ENCODE measurements around the gene SLC6A7.
A peak's percentile ranks its signal among the peaks of the same experiment; 100 is the strongest.

SLC6A7 gene

DNA sequence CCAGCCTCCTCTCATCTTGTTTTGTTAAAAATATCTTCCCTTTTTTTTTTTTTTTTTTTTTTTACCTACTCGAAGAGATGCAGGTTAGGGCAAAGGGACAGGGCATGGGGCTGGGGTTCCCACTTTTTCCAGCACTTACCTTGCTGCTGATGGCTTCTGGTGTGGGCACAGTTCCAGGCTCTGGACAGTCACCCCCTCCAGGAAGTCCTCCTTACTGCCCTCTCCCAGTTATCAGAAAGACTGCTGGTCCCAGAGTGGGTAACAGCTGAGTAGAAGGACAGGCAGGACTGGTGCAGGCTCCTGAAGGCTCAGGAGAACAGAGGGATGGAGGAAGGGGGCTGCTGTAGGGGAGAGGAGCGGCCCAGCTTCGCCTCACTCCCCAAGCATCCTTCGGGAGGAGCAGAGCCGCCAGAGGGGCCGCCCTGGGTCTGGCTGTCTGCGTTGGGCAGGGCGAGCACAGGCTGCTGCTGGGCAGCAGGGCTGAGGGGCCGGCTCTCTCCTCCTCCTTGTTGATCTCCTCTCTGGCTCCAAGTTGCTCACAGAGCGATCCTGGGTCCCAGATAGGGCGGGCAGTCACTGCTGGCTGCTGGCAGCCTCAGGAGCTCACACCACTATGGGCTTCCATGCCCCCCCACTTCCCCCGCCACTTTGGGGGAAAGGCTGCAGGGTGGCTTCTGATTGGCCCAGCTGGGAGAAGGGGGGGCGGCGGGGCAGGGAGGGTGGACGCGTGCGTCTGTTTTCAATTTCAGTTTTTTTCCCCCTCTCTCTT is 34.4 kb upstream of the SLC6A7 start, which contains the start of gene PDGFRB:
Gene PDGFRB (minus strand): TSS at position 588 of the 769 bp plus-strand sequence. CDS start 18,798 bp downstream, outside the sequence.
- DNase-seq (ENCODE audit: insufficient read length, low spot score) (peak; percentile 39), FAIRE-seq (no peak)

DNA sequence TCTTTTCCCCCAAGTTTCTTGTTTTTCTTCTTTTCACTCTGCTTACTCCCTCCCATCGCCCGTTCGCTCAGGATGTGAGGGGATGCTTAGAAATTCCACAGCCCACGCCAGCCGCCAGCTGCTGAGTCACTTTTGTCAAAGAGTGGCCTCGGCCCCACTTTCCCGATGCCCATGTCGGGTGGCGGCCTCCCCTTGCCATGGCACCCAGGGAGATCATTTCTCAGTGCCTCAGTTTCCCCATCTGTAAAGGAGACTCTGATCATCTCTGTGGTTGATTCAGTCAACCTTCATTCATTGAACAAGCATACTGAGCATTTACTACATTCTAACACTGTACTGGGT is 33.9 kb upstream of the SLC6A7 start:
- DNase-seq (ENCODE audit: insufficient read length, low spot score) (no peak), FAIRE-seq (peak; percentile 55)

DNA sequence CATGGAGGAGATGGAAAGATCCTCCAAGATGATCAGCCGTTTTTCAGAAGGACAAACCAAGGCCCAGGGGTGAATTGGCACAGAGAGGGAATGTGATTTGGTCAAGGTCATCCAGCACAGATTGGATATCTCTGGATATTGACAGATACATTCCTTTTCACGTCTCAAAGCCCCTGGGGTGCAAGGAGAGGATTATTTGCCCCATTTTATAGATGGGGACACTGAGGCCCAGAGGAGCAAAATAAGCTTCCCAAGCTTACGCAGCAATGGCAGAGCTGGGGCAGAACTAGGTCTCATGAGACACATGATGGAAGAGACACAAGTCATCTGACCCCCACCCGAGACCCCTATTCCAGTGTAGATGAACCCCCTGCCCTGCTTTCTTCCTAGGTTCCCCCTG is 33.3 kb upstream of the SLC6A7 start:
- FAIRE-seq (no peak), DNase-seq (ENCODE audit: insufficient read length, low spot score) (no peak)

DNA sequence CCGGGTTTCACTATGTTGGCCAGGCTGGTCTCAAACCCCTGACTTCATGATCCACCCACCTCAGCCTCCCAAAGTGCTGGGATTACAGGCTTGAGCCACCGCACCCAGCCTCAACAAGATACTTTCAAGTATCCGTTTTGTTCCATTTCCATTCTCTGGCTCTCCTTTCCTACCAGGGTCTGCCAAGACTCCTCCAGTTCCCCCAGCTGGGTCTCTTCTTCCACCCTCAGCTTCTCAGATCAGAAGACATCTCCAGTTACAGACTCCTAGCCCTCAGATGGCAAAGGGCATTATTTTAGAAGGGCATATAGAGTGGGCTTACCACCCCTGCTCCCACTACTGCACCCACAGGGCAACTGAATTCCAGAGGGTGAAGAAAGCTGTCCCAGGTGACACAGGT is 32.7 kb upstream of the SLC6A7 start:
- DNase-seq (ENCODE audit: insufficient read length, low spot score) (no peak), FAIRE-seq (no peak)

DNA sequence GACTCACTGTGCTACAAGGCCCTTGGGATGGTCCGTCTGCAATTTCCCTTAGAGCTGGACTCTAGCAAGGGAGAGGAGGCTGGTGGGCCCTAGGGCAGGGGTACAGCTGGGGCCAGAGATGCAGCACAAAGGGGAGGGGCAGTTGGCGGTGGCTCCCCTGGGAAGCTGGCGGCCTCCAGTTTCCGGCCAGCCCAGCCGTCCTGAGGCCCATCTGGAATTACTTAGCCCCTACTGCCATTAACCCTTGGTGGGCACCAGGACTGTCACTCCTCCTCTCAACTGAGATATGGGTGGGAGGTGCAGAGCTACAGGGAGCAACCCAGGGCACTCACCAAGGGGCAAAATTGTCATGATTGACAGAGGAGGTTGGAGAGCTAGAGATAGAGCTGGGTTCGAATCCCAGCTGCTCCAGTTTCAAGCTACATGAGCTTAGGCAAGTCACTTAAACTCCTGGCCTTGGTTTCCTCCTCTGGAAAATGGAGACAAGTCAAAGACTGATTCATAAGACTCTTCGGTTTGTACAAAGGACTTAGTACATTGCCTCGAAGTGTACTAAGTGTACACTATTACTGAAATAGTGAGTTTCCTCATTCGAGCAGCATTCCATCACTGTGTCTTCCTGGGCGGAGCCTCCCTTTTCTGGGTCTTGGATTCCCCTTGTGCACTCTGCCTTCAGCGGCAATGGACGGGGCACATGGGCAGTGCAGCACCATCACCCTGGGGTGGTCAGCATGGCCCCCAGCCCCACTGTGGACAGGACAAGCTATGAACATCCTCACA is 31.5 kb upstream of the SLC6A7 start:
- DNase-seq (ENCODE audit: insufficient read length, low spot score) (no peak), FAIRE-seq (no peak)

DNA sequence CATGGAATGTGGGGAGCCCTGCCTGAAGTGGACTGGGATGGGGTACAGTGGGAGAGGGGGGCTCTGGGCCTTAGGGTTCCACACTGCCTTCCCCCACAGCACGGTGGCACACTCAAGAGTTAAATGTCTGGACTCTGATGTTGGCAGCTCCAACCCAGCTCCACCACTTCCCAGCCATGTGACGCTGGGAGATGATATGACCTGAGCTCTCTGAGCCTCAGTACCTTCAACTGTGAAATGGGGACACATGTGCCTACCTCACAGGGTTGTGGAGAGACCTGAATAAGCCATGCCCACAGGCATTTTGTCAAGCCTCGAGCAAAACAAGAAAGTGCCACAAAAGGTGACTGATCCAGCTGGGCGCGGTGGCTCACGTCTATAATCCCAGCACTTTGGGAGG is 30.8 kb upstream of the SLC6A7 start:
- FAIRE-seq (no peak), DNase-seq (ENCODE audit: insufficient read length, low spot score) (no peak)

DNA sequence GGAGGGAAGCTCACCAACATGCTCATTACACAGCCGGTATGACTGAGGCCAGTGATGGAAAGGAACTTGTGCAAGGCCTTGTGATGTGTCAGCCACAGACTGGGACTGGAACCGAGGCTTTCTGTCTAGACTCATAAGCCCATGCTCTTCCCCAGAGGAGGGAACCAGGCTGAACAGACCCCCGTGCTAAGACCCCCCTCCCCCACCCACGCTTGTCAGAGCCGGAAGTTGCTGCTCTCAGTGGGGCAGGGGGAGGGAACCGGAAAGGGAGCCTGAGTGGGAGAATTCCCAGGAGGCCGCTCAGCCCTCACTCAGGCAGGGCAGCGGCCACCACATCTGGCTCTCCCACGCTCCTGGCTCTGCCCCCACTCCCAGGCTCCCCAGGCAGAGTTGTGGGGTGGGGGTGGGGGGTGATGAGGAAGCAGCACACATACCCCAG is 30.1 kb upstream of the SLC6A7 start:
- no peak for FAIRE-seq
- DNase-seq (ENCODE audit: insufficient read length, low spot score) = no peak

DNA sequence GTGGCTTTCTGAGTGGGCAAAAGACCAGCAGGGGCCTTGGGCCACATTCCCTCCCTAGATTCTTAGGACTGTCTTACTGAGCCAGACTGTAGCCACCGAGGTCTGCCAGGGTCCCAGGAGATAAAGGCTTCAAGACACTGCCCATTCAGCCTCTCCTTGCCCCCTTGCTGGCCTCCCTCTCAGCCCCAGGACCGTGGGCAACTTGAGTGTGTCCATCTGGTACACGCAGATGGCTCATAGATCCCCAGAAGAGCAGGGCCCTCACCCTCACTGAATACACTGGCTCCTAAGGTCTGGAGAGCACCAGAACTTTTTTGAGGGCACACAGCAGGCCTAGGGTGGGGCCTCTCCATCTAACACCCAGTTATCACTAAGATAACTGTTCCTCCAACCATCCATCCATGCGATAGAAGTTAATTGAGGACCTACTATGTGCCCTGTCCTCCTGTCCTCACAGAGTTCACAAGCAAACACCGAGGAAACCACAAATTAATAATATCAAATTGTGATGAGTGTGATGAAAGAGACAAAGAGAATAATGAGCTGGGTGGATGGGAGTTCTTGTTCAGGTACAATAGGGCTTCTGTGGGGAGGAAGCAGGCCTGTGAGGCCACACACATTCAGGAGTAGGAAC is 29.3 kb upstream of the SLC6A7 start:
- no peak for FAIRE-seq
- DNase-seq (ENCODE audit: insufficient read length, low spot score) = no peak

DNA sequence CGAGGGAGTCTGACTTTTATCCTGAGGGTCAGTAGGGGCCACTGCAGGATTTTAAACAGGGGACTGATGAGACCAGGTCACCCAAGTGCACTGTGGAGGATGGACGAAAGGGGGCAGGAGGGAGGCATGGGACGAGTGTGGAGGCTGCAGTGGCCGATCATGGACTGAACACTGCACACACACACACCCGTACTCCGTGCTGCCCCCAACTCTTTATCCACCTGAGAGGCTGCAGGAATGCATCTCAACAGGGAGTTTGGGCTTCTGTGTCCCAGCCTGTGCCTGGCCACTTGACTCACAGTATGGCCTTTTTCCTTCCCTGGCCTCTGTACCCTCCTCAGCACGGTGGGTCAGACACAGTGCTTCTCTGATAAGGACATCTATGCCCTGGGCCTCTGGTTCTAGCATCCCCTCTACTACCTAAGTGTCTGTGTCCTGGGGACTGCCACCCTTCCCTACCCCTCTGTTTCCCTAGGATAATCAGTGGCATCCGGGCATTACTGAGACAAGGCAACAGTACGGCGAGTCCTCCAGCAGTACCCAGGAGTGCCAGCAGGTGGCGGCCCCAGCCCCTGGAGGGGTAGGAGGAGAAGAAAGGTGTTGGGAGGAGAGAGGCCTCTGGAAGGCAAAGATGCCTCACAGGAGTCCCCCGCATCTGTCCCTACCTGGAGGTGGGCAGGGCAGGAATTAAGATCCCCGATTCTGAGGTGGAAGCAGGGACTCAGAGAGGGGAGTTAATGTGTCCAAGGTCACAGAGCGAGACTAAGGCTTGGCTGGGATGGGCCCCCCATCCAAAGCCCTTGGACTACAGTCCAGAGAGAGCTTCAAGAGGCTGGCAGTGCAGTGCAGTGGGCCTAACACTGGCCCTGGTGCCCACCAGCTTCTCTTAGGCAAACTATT is 28.4 kb upstream of the SLC6A7 start:
- DNase-seq (ENCODE audit: insufficient read length, low spot score) (peak; percentile 86), FAIRE-seq (no peak)

DNA sequence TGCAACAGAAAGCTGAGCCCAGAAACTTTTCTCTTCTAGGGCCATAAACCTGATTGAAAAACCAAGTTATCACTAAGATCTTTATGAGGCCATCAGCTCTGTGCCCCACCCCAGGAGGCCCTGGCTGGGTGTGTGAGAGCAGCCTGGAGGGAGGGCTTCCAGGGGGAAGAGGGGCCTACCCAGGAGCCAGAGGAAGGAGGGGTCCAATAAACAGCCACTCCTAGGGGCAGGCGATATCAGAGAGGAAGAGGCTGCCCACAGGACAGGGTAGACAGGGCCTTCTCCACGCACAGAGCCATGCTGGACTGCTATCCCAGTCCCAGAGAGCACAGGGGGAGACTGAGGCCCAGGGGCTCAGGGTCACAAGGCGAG is 27.7 kb upstream of the SLC6A7 start:
- DNase-seq (ENCODE audit: insufficient read length, low spot score) = no peak
- FAIRE-seq = no peak

DNA sequence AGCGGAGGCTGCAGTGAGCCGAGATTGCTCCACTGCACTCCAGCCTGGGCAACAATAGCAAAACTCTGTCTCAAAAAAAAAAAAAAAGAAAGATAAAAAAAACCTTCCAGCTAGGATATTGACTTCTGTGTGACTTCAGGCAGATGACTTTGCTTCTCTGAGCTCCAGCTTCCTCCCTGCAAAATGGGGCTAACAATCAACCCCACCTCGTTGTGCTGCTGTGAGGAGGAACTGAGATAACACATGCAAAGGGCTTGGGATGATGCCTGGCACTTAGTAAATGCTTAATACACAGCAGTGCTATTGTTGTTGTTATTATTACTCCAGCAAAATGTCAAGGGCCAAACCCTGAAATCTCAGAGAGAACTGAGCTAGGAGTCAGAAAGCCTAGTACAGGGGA is 26.8 kb upstream of the SLC6A7 start:
- DNase-seq (ENCODE audit: insufficient read length, low spot score) = no peak
- FAIRE-seq = no peak

DNA sequence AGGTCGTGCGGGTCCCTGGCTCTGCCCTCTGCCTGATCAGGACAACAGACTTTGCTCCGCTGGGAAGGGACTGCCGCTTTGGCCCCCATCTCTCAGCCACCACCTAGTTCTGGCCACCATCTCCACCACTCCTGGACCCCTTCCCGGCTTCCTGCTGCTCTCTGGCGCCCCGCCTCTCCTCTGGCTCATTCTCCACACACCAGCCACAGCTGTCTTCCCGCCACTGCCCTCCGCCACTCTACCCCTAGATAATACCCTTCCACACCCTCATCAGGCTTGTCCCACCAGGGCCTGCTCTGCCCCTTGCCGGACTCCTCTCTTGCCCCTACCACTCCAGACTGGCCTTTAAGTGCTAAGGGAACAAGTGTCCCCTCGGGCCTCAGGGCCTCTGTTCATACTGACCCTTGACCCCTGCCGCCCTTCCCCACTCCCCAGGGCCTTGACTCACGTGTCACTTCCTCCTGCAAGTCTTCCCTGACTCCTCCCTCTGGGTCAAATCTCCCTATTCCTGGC is 26.3 kb upstream of the SLC6A7 start:
- no peak for DNase-seq (ENCODE audit: insufficient read length, low spot score)
- no peak for FAIRE-seq

DNA sequence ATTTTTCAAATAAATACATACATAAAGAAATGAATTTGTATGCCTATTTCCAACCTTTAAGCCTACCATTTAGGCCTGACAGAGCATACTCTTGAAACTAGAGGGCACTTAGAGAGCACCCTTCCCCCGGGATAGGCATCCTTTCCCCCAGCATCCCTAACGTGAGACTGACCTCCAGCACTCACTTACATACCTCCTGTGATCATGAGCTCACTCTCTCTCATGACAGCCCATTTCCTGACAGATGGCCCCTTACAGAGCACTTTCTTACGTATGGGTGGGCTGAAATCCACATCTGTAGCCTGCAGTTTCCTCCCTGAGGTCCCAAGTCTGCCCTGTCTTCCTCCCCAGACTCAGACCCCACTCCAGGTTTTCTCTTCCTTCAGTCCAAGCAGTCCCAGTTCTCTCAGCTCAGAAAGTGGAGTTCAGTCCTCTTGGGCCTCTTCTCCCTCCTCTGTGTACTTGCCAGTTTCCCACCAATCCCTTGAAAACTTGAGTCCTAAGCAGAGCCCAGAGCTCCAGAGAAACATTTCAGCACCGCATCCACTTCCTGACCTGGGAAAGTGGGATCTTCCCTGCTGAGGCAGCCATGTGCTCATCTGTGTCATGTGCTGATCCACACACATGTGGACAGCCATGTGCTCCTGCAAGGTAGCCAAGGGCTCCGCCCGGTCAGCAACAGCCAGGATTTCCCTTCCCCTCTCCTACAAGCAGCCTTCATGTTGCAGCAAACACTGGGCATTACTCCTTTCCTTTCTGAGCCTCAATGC is 25.5 kb upstream of the SLC6A7 start:
- DNase-seq (ENCODE audit: insufficient read length, low spot score) (no peak), FAIRE-seq (no peak)

DNA sequence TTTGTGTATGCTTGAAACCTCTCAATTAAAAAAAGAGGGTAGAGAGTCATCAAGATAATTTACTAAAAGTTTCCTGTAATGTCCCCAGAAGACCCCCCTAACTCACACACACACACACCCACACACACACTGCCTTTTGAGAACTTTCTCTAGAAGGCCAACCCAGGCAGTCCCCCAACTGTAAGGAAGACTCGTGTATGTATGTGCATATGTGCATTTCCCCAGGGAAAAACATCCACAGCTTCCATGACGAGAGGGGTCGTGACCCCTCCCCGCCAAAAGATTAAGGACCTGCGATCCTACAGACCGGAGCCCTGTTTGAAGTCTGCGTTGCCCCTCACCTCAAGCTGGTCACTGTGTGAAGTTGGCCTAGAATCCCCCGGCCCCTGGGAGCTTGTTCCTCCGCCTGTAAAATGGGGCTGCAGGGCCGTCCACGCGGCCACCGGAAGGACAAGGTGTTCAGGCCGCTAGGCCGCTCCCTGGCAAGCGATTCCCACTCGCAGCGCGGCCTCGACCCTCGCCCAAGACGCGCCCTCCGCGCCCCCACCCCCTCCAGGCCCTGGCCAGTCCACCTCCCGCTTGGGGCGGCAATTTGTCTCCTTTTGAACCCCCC is 23.7 kb upstream of the SLC6A7 start:
- FAIRE-seq = no peak
- DNase-seq (ENCODE audit: insufficient read length, low spot score) = no peak

DNA sequence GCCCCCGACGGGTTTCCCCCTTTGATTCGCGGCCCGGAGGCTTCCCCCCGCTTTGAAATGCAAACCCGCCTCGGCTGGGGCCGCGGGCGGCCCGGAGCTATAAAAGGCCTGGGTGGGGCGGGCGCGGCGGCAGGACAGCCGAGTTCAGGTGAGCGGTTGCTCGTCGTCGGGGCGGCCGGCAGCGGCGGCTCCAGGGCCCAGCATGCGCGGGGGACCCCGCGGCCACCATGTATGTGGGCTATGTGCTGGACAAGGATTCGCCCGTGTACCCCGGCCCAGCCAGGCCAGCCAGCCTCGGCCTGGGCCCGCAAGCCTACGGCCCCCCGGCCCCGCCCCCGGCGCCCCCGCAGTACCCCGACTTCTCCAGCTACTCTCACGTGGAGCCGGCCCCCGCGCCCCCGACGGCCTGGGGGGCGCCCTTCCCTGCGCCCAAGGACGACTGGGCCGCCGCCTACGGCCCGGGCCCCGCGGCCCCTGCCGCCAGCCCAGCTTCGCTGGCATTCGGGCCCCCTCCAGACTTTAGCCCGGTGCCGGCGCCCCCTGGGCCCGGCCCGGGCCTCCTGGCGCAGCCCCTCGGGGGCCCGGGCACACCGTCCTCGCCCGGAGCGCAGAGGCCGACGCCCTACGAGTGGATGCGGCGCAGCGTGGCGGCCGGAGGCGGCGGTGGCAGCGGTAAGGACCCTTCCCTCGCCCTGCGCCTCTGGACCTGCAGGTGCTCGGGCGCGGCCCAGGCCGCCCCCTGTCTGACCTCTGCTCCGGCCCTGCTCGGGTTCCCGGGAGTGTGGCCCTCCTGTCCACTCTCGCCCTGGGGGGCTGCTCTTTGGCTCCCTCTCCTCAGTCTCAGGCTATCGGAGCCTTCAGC is 23.0 kb upstream of the SLC6A7 start, which contains the start of gene CDX1:
Gene CDX1 (plus strand): TSS at position 129 of the 862 bp plus-strand sequence. CDS start 99 bp downstream, at position 228.
- FAIRE-seq (no peak), DNase-seq (ENCODE audit: insufficient read length, low spot score) (no peak)

DNA sequence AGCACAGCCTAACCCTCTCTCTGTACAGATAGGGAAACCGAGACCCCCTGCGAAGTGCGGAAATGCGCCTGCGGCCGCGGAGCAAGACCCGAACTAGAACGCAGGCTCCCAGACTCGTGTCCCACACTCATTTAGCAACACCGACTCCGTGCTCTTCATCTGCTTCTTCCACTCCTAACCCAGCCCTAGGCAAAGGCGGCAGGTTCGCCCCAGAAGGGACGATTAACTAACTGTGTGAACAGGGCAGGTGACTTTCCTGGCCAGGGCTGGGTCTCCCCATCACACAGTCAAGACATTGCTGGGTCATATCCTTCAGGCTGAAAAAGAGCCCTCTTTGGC is 22.4 kb upstream of the SLC6A7 start:
- no peak for FAIRE-seq

DNA sequence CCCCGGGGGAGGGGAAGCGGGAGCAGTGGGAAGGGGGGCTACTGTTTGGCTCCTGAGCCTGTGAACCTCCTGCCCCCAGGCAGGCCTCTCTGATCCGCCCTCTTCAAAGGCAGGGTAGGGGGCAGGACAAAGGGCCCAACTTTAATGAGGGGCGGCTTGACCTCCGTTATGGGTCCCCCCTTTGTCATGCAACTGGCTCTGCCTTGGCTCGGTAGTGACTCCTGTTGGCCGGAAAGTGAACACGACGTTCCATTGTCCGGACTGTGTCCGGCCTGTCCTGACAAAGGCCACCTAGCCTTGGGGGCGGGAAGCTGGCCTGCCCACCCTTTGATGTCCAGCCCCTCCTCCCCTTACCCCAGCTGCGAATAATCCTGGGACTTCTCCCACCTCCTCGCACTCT is 22.0 kb upstream of the SLC6A7 start:
- DNase-seq (ENCODE audit: insufficient read length, low spot score) (no peak), FAIRE-seq (no peak)

More for the DNA sequence above, 22.4 kb upstream of the SLC6A7 start:
- no peak for DNase-seq (ENCODE audit: insufficient read length, low spot score)

DNA sequence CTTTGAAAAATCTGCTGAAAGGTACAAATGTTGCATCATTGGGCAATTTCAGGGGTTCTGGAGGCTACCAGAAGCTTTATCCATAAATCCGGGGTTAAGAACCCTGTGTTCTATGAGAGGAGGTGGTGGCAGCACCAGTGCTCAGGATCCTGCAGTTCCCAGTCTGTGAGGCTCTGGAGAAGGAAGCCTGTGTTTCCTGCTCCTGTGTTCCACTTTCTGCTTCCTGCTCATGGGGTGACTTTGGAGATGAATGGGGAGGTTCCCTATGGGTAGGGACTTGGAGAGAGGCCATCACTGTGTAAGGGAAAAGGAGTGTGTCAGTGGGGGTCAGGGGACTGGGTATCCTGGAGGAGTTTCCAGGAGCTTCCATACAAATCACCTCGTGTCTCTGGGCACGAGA is 21.0 kb upstream of the SLC6A7 start:
- no peak for FAIRE-seq
- DNase-seq (ENCODE audit: insufficient read length, low spot score) = no peak

All from GM19239 (cell line).